GM21515 (cell line): ENCODE measurements around the gene TUBGCP6.

Experiments used
- ATAC-seq: cut with Tn5 transposase; IDR thresholded peaks from one replicate; pipeline ENCODE4 v1.9.1; 2021; ENCODE audit not compliant: unreplicated experiment

The TUBGCP6 gene

GRCh38 chr22:50244420-50245213 lies at the start of gene TUBGCP6:
TUBGCP6 (minus strand) TSS chr22:50245023; CDS start chr22:50244459, 564 bp downstream.
- peak; percentile 64 for ATAC-seq

GRCh38 chr22:50294319-50294656 lies 49.5 kb upstream of the TUBGCP6 start:
- no peak for ATAC-seq

- ATAC-seq, result no peak
These were observed 48.9 kb upstream of the TUBGCP6 start for GRCh38 chr22:50293441-50294318.

- ATAC-seq, result no peak
These were observed 48.0 kb upstream of the TUBGCP6 start for GRCh38 chr22:50292643-50293440.

- no peak for ATAC-seq
These were observed 45.3 kb upstream of the TUBGCP6 start for GRCh38 chr22:50289942-50290630.

GRCh38 chr22:50289151-50289941 lies 44.5 kb upstream of the TUBGCP6 start:
- ATAC-seq, result no peak

GRCh38 chr22:50287731-50288130 lies 42.9 kb upstream of the TUBGCP6 start:
- no peak for ATAC-seq

- no peak for ATAC-seq
These were observed 42.0 kb upstream of the TUBGCP6 start for GRCh38 chr22:50286701-50287318.

- ATAC-seq, result no peak
These were observed 41.5 kb upstream of the TUBGCP6 start for GRCh38 chr22:50286275-50286674.

GRCh38 chr22:50285568-50286229 lies 40.9 kb upstream of the TUBGCP6 start:
- no peak for ATAC-seq

GRCh38 chr22:50284479-50284878 lies 39.7 kb upstream of the TUBGCP6 start:
- ATAC-seq, result no peak

GRCh38 chr22:50283821-50284220 lies 39.0 kb upstream of the TUBGCP6 start:
- ATAC-seq, result no peak

GRCh38 chr22:50282361-50283155 lies 37.7 kb upstream of the TUBGCP6 start:
- ATAC-seq, result no peak

GRCh38 chr22:50281957-50282356 lies 37.1 kb upstream of the TUBGCP6 start:
- no peak for ATAC-seq

- ATAC-seq, result no peak
These were observed 36.5 kb upstream of the TUBGCP6 start for GRCh38 chr22:50281384-50281760.

GRCh38 chr22:50280708-50281383 lies 36.0 kb upstream of the TUBGCP6 start:
- ATAC-seq, result no peak

GRCh38 chr22:50280022-50280707 lies 35.3 kb upstream of the TUBGCP6 start:
- ATAC-seq, result no peak
